ENCODE measurements around the gene GPD2. TPM values are rescaled to one million over a fixed set of nuclear protein-coding genes. Genes with fewer than 3 reads are reported as not detected.
A peak's percentile ranks its signal among the peaks of the same experiment; 100 is the strongest.

Gene GPD2
- total RNA-seq = 10 to 100 TPM; 19.5 to 26.0 (median 22.5) TPM

DNA sequence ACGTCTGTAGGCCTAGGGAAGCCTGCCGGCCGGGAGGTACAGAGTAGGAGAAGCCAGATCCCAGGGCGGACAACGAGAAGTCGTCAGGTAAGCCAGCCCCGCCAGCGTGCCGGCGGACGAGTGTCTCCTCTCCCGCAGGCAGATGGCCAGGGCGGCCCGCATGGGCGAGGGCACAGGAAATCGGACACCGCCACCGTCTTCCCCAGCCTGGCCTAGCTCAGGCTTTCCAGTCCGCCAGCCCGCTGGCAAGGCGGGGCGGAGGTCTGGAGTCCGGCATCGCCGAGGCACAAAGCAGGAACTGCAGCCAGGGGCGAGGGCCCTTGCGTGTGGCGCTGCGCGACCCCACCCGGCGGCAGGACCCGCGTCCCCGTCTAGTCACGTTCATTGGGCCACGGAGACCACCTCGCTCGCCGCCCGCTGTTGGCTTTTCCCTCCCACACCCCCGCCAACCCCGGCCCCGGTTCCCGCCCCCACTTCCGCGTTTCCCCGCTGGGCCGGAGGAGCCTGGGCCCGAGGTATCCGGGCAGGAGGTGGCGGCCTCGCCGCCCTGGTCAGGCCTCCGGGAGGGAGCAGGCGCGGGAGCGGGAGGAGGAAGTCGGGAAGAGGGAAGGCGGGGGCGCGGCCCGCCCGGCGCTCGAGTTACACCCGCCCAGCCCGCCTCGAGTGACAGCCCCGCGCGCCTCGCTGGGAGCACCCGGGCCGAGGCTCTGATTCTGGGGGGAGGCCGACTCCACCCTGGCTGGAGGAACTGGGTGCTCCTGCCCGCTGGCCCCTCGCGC, at the start of gene GPD2:
GPD2 (plus strand) TSS at position 662 of the 779 bp plus-strand sequence. CDS start 39,727 bp downstream, outside the sequence.
- no peaks in the 10 kb centered on the region for H3K36me3 ChIP-seq
- H3K4me3 ChIP-seq = peak within 1 kb of the TSS; percentile 66 to 89 (median 81)
- peak; percentile 97 for DNase-seq (ENCODE audit: extremely low spot score)
- TF ChIP-seq, protein P1, sequence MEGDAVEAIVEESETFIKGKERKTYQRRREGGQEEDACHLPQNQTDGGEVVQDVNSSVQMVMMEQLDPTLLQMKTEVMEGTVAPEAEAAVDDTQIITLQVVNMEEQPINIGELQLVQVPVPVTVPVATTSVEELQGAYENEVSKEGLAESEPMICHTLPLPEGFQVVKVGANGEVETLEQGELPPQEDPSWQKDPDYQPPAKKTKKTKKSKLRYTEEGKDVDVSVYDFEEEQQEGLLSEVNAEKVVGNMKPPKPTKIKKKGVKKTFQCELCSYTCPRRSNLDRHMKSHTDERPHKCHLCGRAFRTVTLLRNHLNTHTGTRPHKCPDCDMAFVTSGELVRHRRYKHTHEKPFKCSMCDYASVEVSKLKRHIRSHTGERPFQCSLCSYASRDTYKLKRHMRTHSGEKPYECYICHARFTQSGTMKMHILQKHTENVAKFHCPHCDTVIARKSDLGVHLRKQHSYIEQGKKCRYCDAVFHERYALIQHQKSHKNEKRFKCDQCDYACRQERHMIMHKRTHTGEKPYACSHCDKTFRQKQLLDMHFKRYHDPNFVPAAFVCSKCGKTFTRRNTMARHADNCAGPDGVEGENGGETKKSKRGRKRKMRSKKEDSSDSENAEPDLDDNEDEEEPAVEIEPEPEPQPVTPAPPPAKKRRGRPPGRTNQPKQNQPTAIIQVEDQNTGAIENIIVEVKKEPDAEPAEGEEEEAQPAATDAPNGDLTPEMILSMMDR (IDR thresholded peaks at IDR 0.05) = peak in 1 of 3 experiments; percentile 6
- TF ChIP-seq EP300 (IDR thresholded peaks at IDR 0.05) (no peak), POLR2A (IDR thresholded peaks at IDR 0.05; ENCODE audit: low read depth) (peak; percentile 82), POLR2AphosphoS5 (IDR thresholded peaks at IDR 0.05) (peak; percentile 85 to 89)
- WGBS = 0% methylated on average over 6 of the region's 79 CpGs
- peak within 1 kb of the TSS; percentile 92 to 99 (median 98) for H3K27ac ChIP-seq (replicated peaks in 1 of 4)
- peaks cover 7 to 38% (median 35%) of the 10 kb centered on the region in 4 donors for H3K4me1 ChIP-seq
- intact Hi-C loops (cut with DNase I) = loop anchor here (2.0 kb wide), 2 partner anchors 35 to 93 kb away; no protein-coding TSS in a partner anchor
- no peaks in the 10 kb centered on the region for H3K27me3 ChIP-seq
- no peaks in the 10 kb centered on the region for H3K9me3 ChIP-seq

DNA sequence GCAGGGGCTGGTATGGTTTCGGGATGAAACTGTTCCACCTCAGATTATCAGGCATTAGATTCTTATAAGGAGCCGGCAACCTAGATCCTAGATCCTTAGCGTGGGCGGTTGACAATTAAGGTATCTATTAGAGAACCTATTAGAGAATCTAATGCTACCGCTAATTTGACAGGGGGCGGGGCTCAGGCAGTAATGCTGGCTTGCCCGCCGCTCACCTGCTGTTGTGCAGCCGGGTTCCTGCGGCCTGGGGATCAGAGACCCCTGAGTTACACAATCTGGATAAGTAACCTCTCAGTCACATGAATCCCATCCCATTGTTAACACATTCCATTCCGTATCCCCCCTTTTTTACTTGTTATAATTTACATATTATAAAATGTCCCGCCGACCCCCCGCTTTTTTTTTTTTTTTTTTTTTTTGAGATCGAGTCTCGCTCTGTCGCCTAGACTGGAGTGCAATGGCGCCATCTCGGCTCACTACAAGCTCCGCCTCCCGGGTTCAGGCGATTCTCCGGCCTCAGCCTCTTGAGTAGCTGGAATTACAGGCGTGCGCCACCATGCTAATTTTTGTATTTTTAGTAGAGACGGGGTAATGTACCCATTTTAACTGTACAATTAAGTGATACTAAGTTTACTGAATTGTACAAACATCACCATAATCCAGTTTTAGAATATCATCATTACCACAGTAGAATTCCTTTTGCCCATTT, 42.0 kb upstream of the GPD2 start:
- TF ChIP-seq POLR2A (IDR thresholded peaks at IDR 0.05; ENCODE audit: low read depth) (no peak), POLR2AphosphoS5 (IDR thresholded peaks at IDR 0.05) (no peak), EP300 (IDR thresholded peaks at IDR 0.05) (no peak)
- TF ChIP-seq, protein P1 (IDR thresholded peaks at IDR 0.05) = no peak
- WGBS = 90% methylated on average over 26 of the region's 26 CpGs
- Histone ChIP-seq H3K4me1 (peaks cover 0 to 5% (median under 1%) of the 10 kb centered on the region in 4 donors), H3K27ac (replicated peaks in 1 of 4) (no peak overlapping the region), H3K9me3 (no peaks in the 10 kb centered on the region), H3K4me3 (no peak overlapping the region), H3K36me3 (no peaks in the 10 kb centered on the region), H3K27me3 (no peaks in the 10 kb centered on the region)
- intact Hi-C loops (cut with DNase I) = no loop called here
- no peak for DNase-seq (ENCODE audit: extremely low spot score)

- intact Hi-C loops (cut with DNase I) = no loop called here
- Histone ChIP-seq H3K9me3 (peaks cover 0 to 4% (median 0%) of the 10 kb centered on the region in 4 donors), H3K4me1 (peaks cover 7 to 13% (median 9%) of the 10 kb centered on the region in 4 donors), H3K36me3 (no peaks in the 10 kb centered on the region), H3K4me3 (no peak overlapping the region), H3K27me3 (no peaks in the 10 kb centered on the region), H3K27ac (replicated peaks in 1 of 4) (no peak overlapping the region)
- DNase-seq (ENCODE audit: extremely low spot score) = no peak
- 80% methylated on average over 2 of the region's 2 CpGs for WGBS
- TF ChIP-seq EP300 (IDR thresholded peaks at IDR 0.05) (no peak), POLR2A (IDR thresholded peaks at IDR 0.05; ENCODE audit: low read depth) (no peak), POLR2AphosphoS5 (IDR thresholded peaks at IDR 0.05) (no peak)
- TF ChIP-seq, protein P1 (IDR thresholded peaks at IDR 0.05) = no peak
Measured at GRCh38 chr2:156396126-156396525, 40.1 kb upstream of the GPD2 start.

DNA sequence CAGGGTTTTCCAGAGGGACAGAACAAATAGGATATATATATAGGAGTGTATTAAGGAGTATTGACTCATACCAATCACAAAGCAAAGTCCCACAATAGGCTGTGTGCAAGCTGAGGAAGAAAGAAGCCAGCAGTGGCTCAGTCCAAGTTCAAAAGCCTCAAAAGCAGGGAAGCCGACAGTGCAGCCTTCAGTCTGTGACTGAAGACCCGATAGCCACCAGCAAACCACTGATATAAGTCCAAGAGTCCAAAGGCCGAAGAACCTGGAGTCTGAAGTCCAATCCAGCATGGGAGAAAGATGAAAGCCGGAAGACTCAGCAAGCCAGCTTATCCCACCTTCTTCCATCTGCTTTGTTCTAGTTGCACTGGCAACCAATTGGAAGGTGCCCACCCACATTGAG, 39.0 kb upstream of the GPD2 start:
- no peak for DNase-seq (ENCODE audit: extremely low spot score)
- WGBS = 92% methylated on average over 4 of the region's 4 CpGs
- TF ChIP-seq POLR2A (IDR thresholded peaks at IDR 0.05; ENCODE audit: low read depth) = no peak
- Histone ChIP-seq H3K36me3 (no peaks in the 10 kb centered on the region), H3K4me1 (peaks cover 7 to 13% (median 9%) of the 10 kb centered on the region in 4 donors), H3K9me3 (peaks cover 0 to 4% (median 0%) of the 10 kb centered on the region in 4 donors), H3K27ac (replicated peaks in 1 of 4) (no peak overlapping the region), H3K27me3 (no peaks in the 10 kb centered on the region), H3K4me3 (no peak overlapping the region)
- intact Hi-C loops (cut with DNase I) = no loop called here

DNA sequence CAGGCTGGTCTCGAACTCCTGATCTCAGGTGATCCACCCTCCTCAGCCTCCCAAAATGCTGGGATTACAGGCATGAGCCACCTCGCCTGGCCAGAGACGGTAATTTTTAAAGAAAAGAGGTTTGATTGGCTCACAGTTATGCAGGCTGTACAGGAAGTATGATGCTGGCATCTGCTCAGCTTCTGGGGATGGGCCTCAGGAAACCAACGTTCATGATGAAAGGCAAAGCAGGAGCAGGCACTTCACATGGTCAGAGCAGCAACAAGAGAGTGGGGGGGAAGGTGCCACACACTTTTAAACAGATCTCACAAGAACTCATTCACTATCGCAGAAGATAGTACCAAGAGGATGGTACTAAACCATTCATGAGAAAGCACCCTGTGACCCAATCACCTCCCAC, 38.0 kb upstream of the GPD2 start:
- peaks cover 7 to 13% (median 9%) of the 10 kb centered on the region in 4 donors for H3K4me1 ChIP-seq
- no peak overlapping the region for H3K4me3 ChIP-seq
- H3K36me3 ChIP-seq = no peaks in the 10 kb centered on the region
- H3K9me3 ChIP-seq = peaks cover 0 to 4% (median 0%) of the 10 kb centered on the region in 4 donors
- no peaks in the 10 kb centered on the region for H3K27me3 ChIP-seq
- no peak overlapping the region for H3K27ac ChIP-seq (replicated peaks in 1 of 4)
- intact Hi-C loops (cut with DNase I) = no loop called here
- DNase-seq (ENCODE audit: extremely low spot score) = no peak
- TF ChIP-seq POLR2AphosphoS5 (IDR thresholded peaks at IDR 0.05) = no peak
- TF ChIP-seq, protein P1 (IDR thresholded peaks at IDR 0.05) = no peak
- TF ChIP-seq EP300 (IDR thresholded peaks at IDR 0.05) = no peak
- no peak for TF ChIP-seq POLR2A (IDR thresholded peaks at IDR 0.05; ENCODE audit: low read depth)
- WGBS = 66% methylated on average over 4 of the region's 5 CpGs
